HG02798 (cell line): ENCODE results near the gene GTSE1.

Experiments used
- ATAC-seq: cut with Tn5 transposase; IDR thresholded peaks from one replicate; pipeline ENCODE4 v1.9.1; 2021; ENCODE audit warnings: mild to moderate bottlenecking; ENCODE audit not compliant: unreplicated experiment, poor library complexity

Gene GTSE1

GRCh38 chr22:46272762-46273431, 23.8 kb upstream of the GTSE1 start:
- no peak for ATAC-seq

- ATAC-seq: no peak
Measured at GRCh38 chr22:46273432-46274148, 23.1 kb upstream of the GTSE1 start.

GRCh38 chr22:46274381-46274780, 22.3 kb upstream of the GTSE1 start:
- no peak for ATAC-seq

GRCh38 chr22:46275455-46276122, 21.1 kb upstream of the GTSE1 start:
- ATAC-seq: no peak

GRCh38 chr22:46276563-46276962, 20.1 kb upstream of the GTSE1 start:
- no peak for ATAC-seq

GRCh38 chr22:46278656-46279645, 17.7 kb upstream of the GTSE1 start:
- no peak for ATAC-seq

GRCh38 chr22:46280063-46280817, 16.4 kb upstream of the GTSE1 start:
- no peak for ATAC-seq

- ATAC-seq: peak; percentile 56
Measured at GRCh38 chr22:46280999-46281623, 15.6 kb upstream of the GTSE1 start.

- no peak for ATAC-seq
Measured at GRCh38 chr22:46281866-46282678, 14.6 kb upstream of the GTSE1 start.

- ATAC-seq: no peak
Measured at GRCh38 chr22:46286006-46286405, 10.7 kb upstream of the GTSE1 start.

GRCh38 chr22:46286941-46287872, 9.5 kb upstream of the GTSE1 start:
- no peak for ATAC-seq

GRCh38 chr22:46287873-46288751, 8.6 kb upstream of the GTSE1 start:
- ATAC-seq: peak; percentile 68

GRCh38 chr22:46288846-46289243, 7.8 kb upstream of the GTSE1 start:
- ATAC-seq: no peak

GRCh38 chr22:46289244-46289891, 7.3 kb upstream of the GTSE1 start:
- no peak for ATAC-seq

- no peak for ATAC-seq
Measured at GRCh38 chr22:46290121-46290842, 6.4 kb upstream of the GTSE1 start.
